Smooth muscle cell (in vitro differentiated cells): ENCODE data around the gene C19orf85. TPM values are rescaled to one million over a fixed set of nuclear protein-coding genes. Genes with fewer than 3 reads are reported as not detected.

Experiments used
- DNase-seq: peaks from one replicate; lab custom pipeline; 2025; ENCODE audit not compliant: unreplicated experiment; lab: John Stamatoyannopoulos, UW
- H2AFZ ChIP-seq: fragments of 200-600 bp; sonication (generic); 2 replicates; pipeline ENCODE4 v1.6.0; 2016; ENCODE audit warnings: antibody characterized with exemption, low read depth, mild to moderate bottlenecking
- H3F3A ChIP-seq: fragments of 200-600 bp; sonication (generic); 2 replicates; pipeline ENCODE4 v1.6.0; 2017; ENCODE audit warnings: antibody characterized with exemption, low read depth
- H3K27ac ChIP-seq: fragments of 200-600 bp; sonication (generic); 2 replicates; pipeline ENCODE4 v1.5.1; 2016; ENCODE audit warnings: low read depth, mild to moderate bottlenecking
- H3K27me3 ChIP-seq: fragments of 200-600 bp; sonication (generic); 2 replicates; pipeline ENCODE4 v1.6.1; 2016; ENCODE audit warnings: low read depth, mild to moderate bottlenecking
- H3K36me3 ChIP-seq: fragments of 200-600 bp; sonication (generic); 2 replicates; pipeline ENCODE4 v1.5.1; 2016; ENCODE audit warnings: low read depth
- H3K4me1 ChIP-seq: fragments of 200-600 bp; sonication (generic); 2 replicates; pipeline ENCODE4 v1.5.1; 2016; ENCODE audit warnings: low read depth
- H3K4me2 ChIP-seq: fragments of 200-600 bp; sonication (generic); 2 replicates; pipeline ENCODE4 v1.6.0; 2016; ENCODE audit warnings: mild to moderate bottlenecking
- H3K4me3 ChIP-seq: fragments of 200-600 bp; sonication (generic); 2 replicates; pipeline ENCODE4 v1.5.1; 2016; ENCODE audit warnings: mild to moderate bottlenecking
- H3K79me2 ChIP-seq: fragments of 200-600 bp; sonication (generic); 2 replicates; pipeline ENCODE4 v1.6.0; 2016; ENCODE audit warnings: low read depth, mild to moderate bottlenecking
- H3K9ac ChIP-seq: fragments of 200-600 bp; sonication (generic); 2 replicates; pipeline ENCODE4 v1.6.0; 2016; ENCODE audit warnings: low read depth
- H3K9me3 ChIP-seq: fragments of 200-600 bp; sonication (generic); replicated peaks from 2 replicates; pipeline ENCODE4 v1.5.1; 2016; ENCODE audit warnings: low read depth
- H4K20me1 ChIP-seq: fragments of 200-600 bp; sonication (generic); 2 replicates; pipeline ENCODE4 v1.6.0; 2016; ENCODE audit warnings: low read depth
- CTCF ChIP-seq: fragments of 200-600 bp; sonication (generic); IDR thresholded peaks from 2 replicates; pipeline ENCODE4 v1.5.1; 2017; ENCODE audit warnings: borderline replicate concordance, mild to moderate bottlenecking, antibody characterized with exemption; ENCODE audit not compliant: insufficient read depth, poor library complexity, severe bottlenecking
- WGBS: methylation state at CpG from one replicate; pipeline ENCODE4 v1.1.7; 2016; ENCODE audit warnings: low lambda C conversion rate; 5-methylcytosine and 5-hydroxymethylcytosine counted together
- polyA plus RNA-seq: library from polyadenylated mRNA; unstranded; fragments of >200 nt; fragmentation: Nextera tagmentation; extraction: Ambion mirVana; gene quantifications from 2 replicates; pipeline ENCODE4 v1.2.1, GENCODE V29; 2016
- total RNA-seq: library from RNA; depleted of rRNA; stranded (reverse); fragments of >200 nt; gene quantifications from 2 replicates; pipeline ENCODE4 v1.2.3, GENCODE V29; 2014

C19orf85 gene
- total and polyA plus RNA-seq, 2 experiments from 2014 or later = not detected

- no peaks in the 10 kb centered on the region for H3K36me3 ChIP-seq
- TF ChIP-seq CTCF = no peak
- H3K4me1 ChIP-seq = no peaks in the 10 kb centered on the region
- H3K27ac ChIP-seq = no peak overlapping the region
- no peak overlapping the region for H3K9ac ChIP-seq
- H3K9me3 ChIP-seq = no peaks in the 10 kb centered on the region
- no peak overlapping the region for H3K4me2 ChIP-seq
- no peaks in the 10 kb centered on the region for H3K79me2 ChIP-seq
- no peaks in the 10 kb centered on the region for H4K20me1 ChIP-seq
- no peaks in the 10 kb centered on the region for H3F3A ChIP-seq
- 62% methylated on average over 5 of the region's 5 CpGs for WGBS
- DNase-seq = no peak
- H3K27me3 ChIP-seq = peaks cover 60% of the 10 kb centered on the region
- H3K4me3 ChIP-seq = no peak overlapping the region
- H2AFZ ChIP-seq = no peak overlapping the region
Observed at GRCh38 chr19:55439052-55439451, 25.5 kb downstream of the C19orf85 start.

- Histone ChIP-seq H3K9ac (no peak overlapping the region), H3F3A (no peaks in the 10 kb centered on the region), H2AFZ (no peak overlapping the region), H3K4me1 (no peaks in the 10 kb centered on the region), H3K4me2 (no peak overlapping the region), H3K4me3 (no peak overlapping the region), H3K27ac (no peak overlapping the region), H3K79me2 (no peaks in the 10 kb centered on the region), H3K27me3 (peaks cover 45% of the 10 kb centered on the region), H3K9me3 (no peaks in the 10 kb centered on the region), H4K20me1 (no peaks in the 10 kb centered on the region), H3K36me3 (no peaks in the 10 kb centered on the region)
- WGBS = 3% methylated on average over 17 of the region's 17 CpGs
- DNase-seq = peak; percentile 26
- no peak for TF ChIP-seq CTCF
Observed at GRCh38 chr19:55437410-55437809, 27.1 kb downstream of the C19orf85 start.

- Histone ChIP-seq H3K27me3 (peaks cover 39% of the 10 kb centered on the region), H3K9me3 (no peaks in the 10 kb centered on the region), H3K4me3 (no peak overlapping the region), H3K4me2 (no peak overlapping the region), H3F3A (no peaks in the 10 kb centered on the region), H3K9ac (no peak overlapping the region), H2AFZ (no peak overlapping the region), H4K20me1 (no peaks in the 10 kb centered on the region), H3K4me1 (no peaks in the 10 kb centered on the region), H3K79me2 (no peaks in the 10 kb centered on the region), H3K27ac (no peak overlapping the region), H3K36me3 (no peaks in the 10 kb centered on the region)
- no peak for TF ChIP-seq CTCF
- 49% methylated on average over 8 of the region's 8 CpGs for WGBS
- DNase-seq = no peak
Observed at GRCh38 chr19:55436847-55437246, 27.7 kb downstream of the C19orf85 start.

- Histone ChIP-seq H3K4me2 (no peak overlapping the region), H3K9me3 (no peaks in the 10 kb centered on the region), H3K27me3 (peaks cover 21% of the 10 kb centered on the region), H3K9ac (no peak overlapping the region), H3K27ac (no peak overlapping the region), H4K20me1 (no peaks in the 10 kb centered on the region), H3K79me2 (no peaks in the 10 kb centered on the region), H3K4me3 (no peak overlapping the region), H2AFZ (no peak overlapping the region), H3K4me1 (no peaks in the 10 kb centered on the region), H3K36me3 (no peaks in the 10 kb centered on the region), H3F3A (no peaks in the 10 kb centered on the region)
- WGBS = 100% methylated on average over 4 of the region's 4 CpGs
- DNase-seq = no peak
- no peak for TF ChIP-seq CTCF
Observed at GRCh38 chr19:55435020-55435419, 29.5 kb downstream of the C19orf85 start.
